NCI-H226 (cell line): ENCODE measurements around the gene ZNF212.
A peak's percentile ranks its signal among the peaks of the same experiment; 100 is the strongest.

Experiments
- DNase-seq: peaks from one replicate; pipeline ENCODE4 v3.0.0-alpha.2; 2015

Gene ZNF212

DNA sequence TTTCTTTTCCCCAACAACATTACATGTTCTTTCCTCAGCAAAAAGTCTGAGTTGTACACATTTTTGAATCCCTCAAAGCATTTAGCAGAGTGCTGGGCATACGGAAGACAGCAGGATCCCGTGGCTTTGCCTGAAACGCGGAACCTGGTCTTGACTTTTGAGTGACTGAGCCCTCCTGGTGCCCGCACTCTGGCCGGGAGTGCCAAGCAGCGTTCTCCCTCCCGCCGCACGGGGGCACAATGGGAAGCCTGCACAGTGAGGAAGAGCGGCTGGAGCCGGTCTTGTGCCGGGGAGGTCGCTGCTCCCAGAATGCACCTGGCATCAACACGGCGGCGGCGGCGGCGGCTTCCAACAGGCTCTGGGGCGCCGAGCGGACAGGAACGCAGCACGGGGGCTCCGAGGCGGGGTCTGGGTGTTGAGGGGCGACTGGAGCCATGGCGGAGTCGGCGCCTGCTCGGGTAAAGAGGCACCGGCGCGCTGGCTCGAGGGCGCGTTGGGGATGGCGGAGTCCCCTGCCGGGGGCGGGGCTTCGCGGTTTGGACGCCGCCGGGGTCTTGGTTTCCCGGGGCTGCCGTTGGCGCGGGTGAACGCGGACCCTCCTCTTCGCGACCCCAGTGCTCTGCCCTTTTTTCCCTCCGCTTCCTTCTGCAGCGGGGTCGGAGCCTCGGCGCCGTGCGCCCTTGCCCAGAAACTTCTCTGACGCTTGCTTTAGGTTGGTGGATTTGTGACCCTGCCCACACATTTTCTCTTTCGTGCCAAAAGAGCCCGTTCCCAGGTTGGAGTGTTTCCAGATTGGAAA is at the start of gene ZNF212:
Gene ZNF212, plus strand, starts transcription at position 307 of the 799 bp plus-strand sequence. Its CDS starts 128 bp downstream, at position 435.
- DNase-seq: peak; percentile 89

DNA sequence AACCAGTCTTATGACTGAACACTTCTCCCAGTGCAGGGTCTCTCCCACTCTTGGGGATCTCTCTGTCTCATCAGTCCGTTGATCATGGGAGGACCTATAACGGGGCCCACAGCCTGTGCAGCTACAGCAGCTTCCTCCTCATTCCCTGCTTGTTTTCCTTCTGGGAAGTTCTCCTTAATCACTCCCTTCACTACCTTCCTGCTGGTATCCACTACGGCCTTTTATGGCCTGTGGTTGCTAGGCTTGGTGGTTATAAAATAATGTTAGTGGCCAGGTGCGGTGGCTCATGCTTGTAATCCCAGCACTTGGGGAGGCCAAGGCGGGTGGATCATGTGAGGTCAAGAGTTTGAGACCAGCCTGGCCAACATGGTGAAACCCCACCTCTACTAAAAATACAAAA is 47.6 kb upstream of the ZNF212 start:
- no peak for DNase-seq

GRCh38 chr7:149194799-149195179 is 44.7 kb upstream of the ZNF212 start:
- no peak for DNase-seq

GRCh38 chr7:149195180-149196150 is 44.0 kb upstream of the ZNF212 start, which contains the start of gene ZNF282:
Gene ZNF282 (plus strand): TSS chr7:149195546. CDS start chr7:149195590, 44 bp downstream.
- DNase-seq: peak; percentile 91

DNA sequence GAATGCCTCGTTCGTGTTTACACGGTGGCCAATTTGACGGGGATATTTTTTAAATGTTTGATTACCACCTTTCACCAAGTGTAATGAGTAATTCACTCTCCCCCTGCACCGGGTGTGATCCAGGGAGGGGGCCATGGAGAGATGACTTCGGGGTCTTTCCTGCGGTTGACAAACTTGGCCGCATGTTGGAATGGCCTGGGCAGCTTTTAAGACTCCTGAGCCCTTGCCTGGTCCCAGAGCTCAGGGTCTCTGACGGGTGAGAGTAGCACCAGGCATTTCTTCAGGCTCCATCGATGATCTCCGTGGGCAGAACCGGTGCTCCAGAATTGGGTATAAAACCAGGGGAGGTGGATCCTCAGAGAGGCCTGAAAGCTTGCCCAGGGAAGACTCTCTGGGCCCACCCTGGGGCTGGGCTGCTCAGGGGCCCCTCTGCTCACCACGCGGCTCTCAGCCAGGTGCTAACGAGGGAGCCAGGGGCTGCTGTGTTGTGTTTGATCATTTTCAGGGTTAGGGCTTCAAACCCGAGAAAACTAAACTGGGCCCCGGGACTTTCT is 43.2 kb upstream of the ZNF212 start:
- DNase-seq: no peak

GRCh38 chr7:149196705-149197171 is 42.7 kb upstream of the ZNF212 start:
- no peak for DNase-seq

- DNase-seq: no peak
These were observed 41.8 kb upstream of the ZNF212 start for GRCh38 chr7:149197675-149198074.

- no peak for DNase-seq
These were observed 41.2 kb upstream of the ZNF212 start for GRCh38 chr7:149198161-149198816.

DNA sequence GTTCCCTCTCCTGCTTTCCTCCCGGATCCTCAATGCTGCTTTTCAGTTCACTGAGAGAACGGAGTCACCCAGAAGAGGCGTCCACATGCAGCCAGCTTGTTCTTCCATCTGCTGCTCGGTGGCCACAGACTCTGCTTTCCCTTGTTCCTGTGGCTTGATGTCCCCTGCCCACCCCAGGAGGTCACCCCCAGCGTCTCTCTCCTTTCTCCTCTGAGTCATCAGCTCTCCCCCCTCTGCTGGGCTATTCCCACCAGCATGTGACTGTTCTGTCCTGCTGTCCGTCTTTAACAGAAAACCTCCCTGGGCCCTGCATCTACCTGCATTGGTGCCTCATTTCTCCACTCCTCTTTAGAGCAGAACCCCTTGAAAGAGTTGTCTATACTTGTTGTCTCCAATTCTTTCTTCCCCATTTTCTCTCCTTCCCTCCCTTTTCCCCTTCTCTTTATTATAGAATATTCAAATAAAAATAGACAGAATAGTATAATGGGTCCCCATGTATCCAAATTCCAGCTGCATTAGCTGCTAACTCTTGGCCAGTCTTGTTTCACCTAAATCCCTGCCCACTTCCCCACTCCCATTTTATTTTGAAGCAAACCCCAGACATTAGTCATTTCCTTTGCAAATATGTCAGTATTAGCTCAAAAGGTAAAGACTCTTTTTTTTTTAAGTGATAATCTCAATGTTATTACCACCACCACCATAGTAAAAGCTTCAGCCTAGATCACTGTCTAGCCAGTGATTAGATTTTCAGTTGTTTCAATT is 40.0 kb upstream of the ZNF212 start:
- DNase-seq: no peak

DNA sequence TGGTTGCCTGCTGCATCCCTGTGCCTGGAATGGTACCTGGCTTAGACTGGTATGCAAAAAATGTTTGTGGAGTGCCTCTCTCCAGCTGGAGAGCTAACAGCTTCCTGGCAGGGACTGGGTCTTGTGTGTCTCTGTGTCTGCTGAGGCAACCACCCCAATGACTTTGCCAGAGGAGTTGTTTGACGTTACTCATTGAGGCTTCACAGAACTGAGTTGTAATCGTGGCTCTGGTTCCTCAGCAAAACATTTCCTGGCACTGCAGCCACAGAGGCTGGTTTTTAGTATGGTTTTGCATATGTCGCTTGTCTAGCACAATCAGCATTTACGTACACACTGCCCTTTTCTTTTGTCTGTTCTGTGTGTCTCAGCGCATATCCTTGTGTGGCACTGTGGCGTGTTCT is 36.6 kb upstream of the ZNF212 start:
- DNase-seq: no peak

GRCh38 chr7:149205690-149206381 is 33.6 kb upstream of the ZNF212 start:
- no peak for DNase-seq

DNA sequence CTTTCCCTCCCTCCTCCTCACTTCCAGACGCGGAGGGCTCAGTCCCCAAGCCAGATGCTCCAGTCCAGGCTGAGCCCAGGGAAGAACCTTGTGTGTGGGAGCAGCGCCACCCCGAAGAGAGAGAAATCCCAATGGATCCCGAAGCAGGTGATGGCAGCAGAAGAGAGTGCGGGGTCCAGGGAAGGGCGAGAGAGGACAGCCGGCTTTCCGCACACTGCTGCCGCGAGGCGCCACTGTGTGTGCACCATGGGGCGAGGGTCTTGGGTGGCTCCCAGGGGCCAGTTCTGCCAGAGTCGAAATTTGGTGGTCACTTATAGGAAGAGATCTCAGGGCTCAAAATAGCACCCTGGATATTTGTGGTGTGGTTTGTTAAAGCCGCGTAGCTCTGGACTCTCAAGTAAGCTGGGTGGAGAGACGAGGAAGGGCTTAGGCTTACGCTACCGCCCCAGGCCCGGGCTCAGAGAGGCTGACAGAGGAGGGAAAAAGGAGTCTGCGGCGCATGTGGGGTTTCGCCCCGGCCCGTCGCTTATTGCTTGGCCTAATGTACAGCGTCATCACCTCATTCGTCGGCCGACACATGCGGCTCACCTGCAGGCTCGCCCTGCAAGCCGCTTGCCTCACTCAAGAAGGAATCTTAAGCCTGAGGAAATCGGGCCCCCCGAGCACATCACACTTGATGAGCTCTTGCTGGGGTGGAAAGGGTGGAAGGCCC is 32.0 kb upstream of the ZNF212 start:
- DNase-seq: no peak

GRCh38 chr7:149209518-149210269 is 29.8 kb upstream of the ZNF212 start:
- DNase-seq: peak; percentile 55

- DNase-seq: no peak
These were observed 28.9 kb upstream of the ZNF212 start for GRCh38 chr7:149210551-149210950.

- DNase-seq: no peak
These were observed 25.3 kb upstream of the ZNF212 start for GRCh38 chr7:149214020-149214720.

- no peak for DNase-seq
These were observed 23.0 kb upstream of the ZNF212 start for GRCh38 chr7:149216402-149216801.

- no peak for DNase-seq
These were observed 21.9 kb upstream of the ZNF212 start for GRCh38 chr7:149217570-149217969.

DNA sequence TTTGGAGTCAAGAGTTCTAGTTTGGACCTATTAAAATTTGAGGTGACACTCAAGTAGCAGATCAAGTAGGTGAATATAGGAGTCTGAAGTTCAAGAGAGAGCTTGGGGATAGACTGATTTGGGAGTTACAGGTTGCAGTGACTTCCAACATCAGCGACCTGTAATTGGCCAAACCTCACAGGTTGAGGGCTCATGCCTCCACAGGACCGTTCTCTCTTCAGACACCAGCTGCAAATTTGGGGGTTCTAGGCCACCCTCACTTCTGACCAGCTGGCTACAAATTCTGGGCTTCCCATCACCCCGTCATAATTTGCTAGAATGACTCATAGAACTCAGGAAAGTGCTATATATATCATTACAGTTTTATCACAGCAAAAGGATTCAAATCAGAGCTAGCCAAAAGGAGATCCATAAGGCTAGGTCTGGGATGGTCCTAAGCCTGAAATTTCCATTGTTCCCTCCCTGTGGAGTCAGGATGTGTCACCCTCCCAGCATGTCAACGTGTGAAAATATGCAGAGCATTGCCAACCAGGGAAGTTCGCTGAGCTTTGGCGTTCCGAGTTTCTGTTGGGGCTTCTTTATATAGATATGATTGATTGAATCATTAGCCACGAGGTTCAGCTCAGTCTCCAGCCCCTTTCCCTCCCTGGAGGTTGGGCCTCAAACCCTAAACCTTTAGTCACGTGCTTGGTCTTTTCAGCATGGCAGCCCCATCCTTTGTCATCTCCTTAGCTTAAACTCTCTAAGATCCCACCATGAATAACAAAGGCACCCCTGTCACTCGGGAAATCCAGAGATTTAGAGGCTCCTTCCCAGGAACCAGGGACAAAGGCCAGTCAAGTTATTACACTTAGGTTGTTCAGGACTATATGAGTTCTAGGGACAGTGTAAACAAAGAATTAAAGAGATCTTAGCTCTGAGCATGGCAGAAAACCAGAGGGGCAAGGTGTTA is 20.7 kb upstream of the ZNF212 start:
- DNase-seq: no peak
